HG02623 (cell line): ENCODE data around the gene SBF1.
"Not testable (repeated sequence)": the region's sequence is repeated elsewhere in the genome, so short reads cannot be mapped to it uniquely, and the experiment has no call there.

ENCODE experiments used
- ATAC-seq: cut with Tn5 transposase; IDR thresholded peaks from one replicate; pipeline ENCODE4 v1.9.1; 2021; ENCODE audit warnings: moderate library complexity; ENCODE audit not compliant: unreplicated experiment

Gene SBF1

GRCh38 chr22:50434849-50435248, 40.0 kb downstream of the SBF1 start:
- no peak for ATAC-seq

GRCh38 chr22:50432877-50433510, 41.8 kb downstream of the SBF1 start:
- not testable (repeated sequence) for ATAC-seq

- no peak for ATAC-seq
Observed at GRCh38 chr22:50432131-50432876, 42.5 kb downstream of the SBF1 start.

- ATAC-seq, result no peak
Observed at GRCh38 chr22:50425179-50425916, 49.5 kb downstream of the SBF1 start.

GRCh38 chr22:50423956-50424355, 50.9 kb downstream of the SBF1 start:
- no peak for ATAC-seq

GRCh38 chr22:50422961-50423815, 51.6 kb downstream of the SBF1 start:
- ATAC-seq, result no peak

GRCh38 chr22:50422046-50422445, 52.8 kb downstream of the SBF1 start:
- ATAC-seq, result no peak

GRCh38 chr22:50420581-50420980, 54.3 kb downstream of the SBF1 start:
- no peak for ATAC-seq

- ATAC-seq, result no peak
Observed at GRCh38 chr22:50420015-50420414, 54.8 kb downstream of the SBF1 start.

- no peak for ATAC-seq
Observed at GRCh38 chr22:50419116-50419515, 55.7 kb downstream of the SBF1 start.

GRCh38 chr22:50418624-50419023, 56.2 kb downstream of the SBF1 start:
- no peak for ATAC-seq

- ATAC-seq, result no peak
Observed at GRCh38 chr22:50417411-50418210, 57.2 kb downstream of the SBF1 start.

- ATAC-seq, result no peak
Observed at GRCh38 chr22:50416996-50417395, 57.8 kb downstream of the SBF1 start.

- ATAC-seq, result no peak
Observed at GRCh38 chr22:50415426-50415825, 59.4 kb downstream of the SBF1 start.

GRCh38 chr22:50414476-50415248, 60.2 kb downstream of the SBF1 start:
- no peak for ATAC-seq

GRCh38 chr22:50408954-50409353, 65.9 kb downstream of the SBF1 start:
- ATAC-seq, result not testable (repeated sequence)

- ATAC-seq, result no peak
Observed at GRCh38 chr22:50408311-50408710, 66.5 kb downstream of the SBF1 start.

GRCh38 chr22:50406416-50407170, 68.2 kb downstream of the SBF1 start:
- no peak for ATAC-seq

- no peak for ATAC-seq
Observed at GRCh38 chr22:50403701-50404101, 71.1 kb downstream of the SBF1 start.
